ENCODE results near the gene GLI3. TPM values are rescaled to one million over a fixed set of nuclear protein-coding genes. Genes with fewer than 3 reads are reported as not detected.

Gene GLI3
- total and polyA plus RNA-seq, 2 experiments from 2014 or later = 4.0 to 5.2 TPM

DNA sequence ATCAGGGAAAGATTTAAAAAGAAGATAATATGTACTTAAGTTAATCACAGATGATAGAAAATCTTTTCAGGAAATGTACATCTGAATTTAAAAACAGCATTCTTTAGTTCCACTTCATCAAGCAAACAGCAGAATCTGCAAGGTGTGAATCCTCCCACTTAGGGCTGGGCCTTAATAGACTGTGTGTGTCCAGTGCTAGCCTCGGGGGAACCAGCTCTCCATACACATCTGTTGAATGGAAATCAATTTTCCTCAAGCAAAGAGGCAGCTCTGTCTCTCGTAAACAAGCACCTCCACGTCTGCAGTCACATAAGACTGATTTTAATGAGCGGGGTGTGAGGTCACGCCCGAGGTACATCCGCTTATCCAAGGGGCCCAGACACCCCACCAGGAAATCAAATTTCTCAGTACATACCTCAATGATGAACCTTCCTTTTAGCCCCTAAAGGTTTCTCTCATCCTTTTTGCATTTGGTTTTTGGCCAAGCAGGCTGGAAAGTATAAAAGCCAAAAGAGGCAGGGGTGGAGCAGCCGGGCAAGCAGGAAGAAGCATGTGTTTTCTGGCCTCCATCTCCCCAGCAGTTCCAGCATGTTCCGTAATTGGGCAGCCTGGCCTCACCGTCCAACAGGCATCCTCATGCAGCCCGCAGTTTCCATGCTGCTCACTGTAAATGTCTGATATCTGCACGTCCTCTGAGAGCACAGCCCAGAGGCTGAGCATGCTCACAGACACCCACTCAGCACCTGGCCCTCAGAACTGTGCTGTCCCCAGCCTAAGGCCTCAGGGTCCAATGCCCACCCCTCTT is 131.3 kb downstream of the GLI3 start:
- Histone ChIP-seq H2AFZ (no peak overlapping the region), H3K27ac (no peak overlapping the region), H3K4me3 (no peak overlapping the region), H3K79me2 (ENCODE audit: insufficient read depth) (no peaks in the 10 kb centered on the region; the same call in 1 of the 2 replicates), H3K27me3 (replicated peaks; ENCODE audit: insufficient read depth) (no peaks in the 10 kb centered on the region), H3K9ac (no peak overlapping the region), H3K9me2 (ENCODE audit: insufficient read depth) (no peaks in the 10 kb centered on the region), H3K4me1 (ENCODE audit: insufficient read depth) (peaks cover 26% of the 10 kb centered on the region), H3K9me3 (ENCODE audit: low read depth) (no peaks in the 10 kb centered on the region), H3F3A (ENCODE audit: insufficient read depth) (peaks cover 13% of the 10 kb centered on the region; the same call in 1 of the 2 replicates), H3K4me2 (ENCODE audit: unreplicated experiment) (no peak overlapping the region), H3K36me3 (ENCODE audit: low read depth) (no peaks in the 10 kb centered on the region), H4K20me1 (ENCODE audit: insufficient read depth) (no peaks in the 10 kb centered on the region)
- DNase-seq = no peak
- in situ Hi-C loops (cut with MboI) = no loop called here
- TF ChIP-seq EZH2phosphoT487 (IDR thresholded peaks at IDR 0.05; ENCODE audit: insufficient read depth, low read depth) = no peak
- no peak for TF ChIP-seq EZH2 (IDR thresholded peaks at IDR 0.05; ENCODE audit: insufficient read depth, poor library complexity, severe bottlenecking)
- WGBS, 2 experiments (ENCODE audit: low coverage in 1 of 2, low lambda C conversion rate in 2 of 2, missing lambda C conversion rate in 2 of 2) = 60 to 66% methylated on average over 12 of the region's 12 CpGs

GRCh38 chr7:42104694-42105093 is 132.3 kb downstream of the GLI3 start:
- in situ Hi-C loops (cut with MboI) = no loop called here
- Histone ChIP-seq H3K27me3 (replicated peaks; ENCODE audit: insufficient read depth) (no peaks in the 10 kb centered on the region), H3K9me3 (ENCODE audit: low read depth) (no peaks in the 10 kb centered on the region), H3K4me3 (no peak overlapping the region), H3K79me2 (ENCODE audit: insufficient read depth) (no peaks in the 10 kb centered on the region; the same call in 1 of the 2 replicates), H3K9ac (no peak overlapping the region), H3F3A (ENCODE audit: insufficient read depth) (peaks cover 13% of the 10 kb centered on the region; the same call in 1 of the 2 replicates), H3K4me2 (ENCODE audit: unreplicated experiment) (no peak overlapping the region), H3K36me3 (ENCODE audit: low read depth) (no peaks in the 10 kb centered on the region), H4K20me1 (ENCODE audit: insufficient read depth) (no peaks in the 10 kb centered on the region), H3K4me1 (ENCODE audit: insufficient read depth) (peaks cover 26% of the 10 kb centered on the region), H3K9me2 (ENCODE audit: insufficient read depth) (no peaks in the 10 kb centered on the region), H2AFZ (no peak overlapping the region), H3K27ac (no peak overlapping the region)
- TF ChIP-seq EZH2 (IDR thresholded peaks at IDR 0.05; ENCODE audit: insufficient read depth, poor library complexity, severe bottlenecking) (no peak), EZH2phosphoT487 (IDR thresholded peaks at IDR 0.05; ENCODE audit: insufficient read depth, low read depth) (no peak)
- DNase-seq = no peak
- whole genome bisulfite sequencing, 2 experiments (ENCODE audit: low coverage in 1 of 2, low lambda C conversion rate in 2 of 2, missing lambda C conversion rate in 2 of 2) = 41 to 52% methylated on average over 2 of the region's 2 CpGs

- Histone ChIP-seq H3K9me2 (ENCODE audit: insufficient read depth) (no peaks in the 10 kb centered on the region), H3K4me2 (ENCODE audit: unreplicated experiment) (no peak overlapping the region), H3K4me1 (ENCODE audit: insufficient read depth) (peaks cover 26% of the 10 kb centered on the region), H3K27me3 (replicated peaks; ENCODE audit: insufficient read depth) (no peaks in the 10 kb centered on the region), H3K9me3 (ENCODE audit: low read depth) (no peaks in the 10 kb centered on the region), H3K36me3 (ENCODE audit: low read depth) (no peaks in the 10 kb centered on the region), H3K27ac (no peak overlapping the region), H3K79me2 (ENCODE audit: insufficient read depth) (no peaks in the 10 kb centered on the region; the same call in 1 of the 2 replicates), H2AFZ (no peak overlapping the region), H3F3A (ENCODE audit: insufficient read depth) (peaks cover 13% of the 10 kb centered on the region; the same call in 1 of the 2 replicates), H3K9ac (no peak overlapping the region), H3K4me3 (no peak overlapping the region), H4K20me1 (ENCODE audit: insufficient read depth) (no peaks in the 10 kb centered on the region)
- TF ChIP-seq EZH2 (IDR thresholded peaks at IDR 0.05; ENCODE audit: insufficient read depth, poor library complexity, severe bottlenecking) (no peak), EZH2phosphoT487 (IDR thresholded peaks at IDR 0.05; ENCODE audit: insufficient read depth, low read depth) (no peak)
- WGBS, 2 experiments (ENCODE audit: low coverage in 1 of 2, low lambda C conversion rate in 2 of 2, missing lambda C conversion rate in 2 of 2) = 93% methylated on average over 5 of the region's 5 CpGs
- no peak for DNase-seq
- in situ Hi-C loops (cut with MboI) = no loop called here
Observed at GRCh38 chr7:42104231-42104630, 132.8 kb downstream of the GLI3 start.

- H3K4me1 ChIP-seq (ENCODE audit: insufficient read depth) = peaks cover 25% of the 10 kb centered on the region
- 91 to 93% methylated on average over 2 of the region's 2 CpGs for WGBS, 2 experiments (ENCODE audit: low coverage in 1 of 2, low lambda C conversion rate in 2 of 2, missing lambda C conversion rate in 2 of 2)
- H4K20me1 ChIP-seq (ENCODE audit: insufficient read depth) = no peaks in the 10 kb centered on the region
- H3K36me3 ChIP-seq (ENCODE audit: low read depth) = no peaks in the 10 kb centered on the region
- H3K4me2 ChIP-seq (ENCODE audit: unreplicated experiment) = no peak overlapping the region
- no peak overlapping the region for H3K4me3 ChIP-seq
- H3K9me2 ChIP-seq (ENCODE audit: insufficient read depth) = no peaks in the 10 kb centered on the region
- DNase-seq = no peak
- H3K27ac ChIP-seq = no peak overlapping the region
- H3F3A ChIP-seq (ENCODE audit: insufficient read depth) = peaks cover 16% of the 10 kb centered on the region
- H3K79me2 ChIP-seq (ENCODE audit: insufficient read depth) = no peaks in the 10 kb centered on the region
- TF ChIP-seq EZH2phosphoT487 (IDR thresholded peaks at IDR 0.05; ENCODE audit: insufficient read depth, low read depth) (no peak), EZH2 (IDR thresholded peaks at IDR 0.05; ENCODE audit: insufficient read depth, poor library complexity, severe bottlenecking) (no peak)
- H3K9ac ChIP-seq = no peak overlapping the region
- H2AFZ ChIP-seq = no peak overlapping the region
- in situ Hi-C loops (cut with MboI) = no loop called here
- H3K27me3 ChIP-seq (replicated peaks; ENCODE audit: insufficient read depth) = no peaks in the 10 kb centered on the region
- no peaks in the 10 kb centered on the region for H3K9me3 ChIP-seq (ENCODE audit: low read depth)
Observed at GRCh38 chr7:42103456-42103855, 133.6 kb downstream of the GLI3 start.

Measured in GM23248 (cell line).